Gastrocnemius medialis (tissue), 4 donors: ENCODE measurements around the gene ITPR2. TPM values are rescaled to one million over a fixed set of nuclear protein-coding genes. Genes with fewer than 3 reads are reported as not detected.
A peak's percentile ranks its signal among the peaks of the same experiment; 100 is the strongest.

ENCODE experiments used
- ATAC-seq, 2 donors: fragments of 150-250 bp; one replicate each; pipeline ENCODE4 v1.9.1; 2016
- DNase-seq, 2 donors: peaks; one replicate each; pipeline ENCODE4 v3.0.0-alpha.2; 2019
- H3K27ac ChIP-seq, 4 donors: fragments of 200-600 bp; sonication (generic); 1 replicate in 1 of 4; 2 replicates in 3 of 4; pipeline ENCODE4 v1.5.1; 2016 to 2018; ENCODE audit warnings: mild to moderate bottlenecking in 2 of 4, moderate library complexity in 1 of 4
- H3K27me3 ChIP-seq, 3 donors: fragments of 200-600 bp; sonication (generic) in 2 of 3; 1 replicate in 1 of 3; 2 replicates in 2 of 3; pipeline versions ENCODE4 v1.5.1 to v1.6.0; 2016 to 2019; ENCODE audit warnings: mild to moderate bottlenecking in 1 of 3, moderate library complexity in 1 of 3
- H3K36me3 ChIP-seq, 2 donors: fragments of 200-600 bp; sonication (generic) in 1 of 2; one replicate each; pipeline ENCODE4 v1.5.1; 2017 to 2018
- H3K4me1 ChIP-seq, 2 donors: fragments of 200-600 bp; sonication (generic) in 1 of 2; one replicate each; pipeline ENCODE4 v1.5.1; 2016 to 2017; ENCODE audit warnings: mild to moderate bottlenecking in 2 of 2
- H3K4me3 ChIP-seq, 4 donors: fragments of 200-600 bp; sonication (generic) in 3 of 4; 1 replicate in 1 of 4; 2 replicates in 3 of 4; pipeline ENCODE4 v1.5.1; 2016 to 2019; ENCODE audit warnings: mild to moderate bottlenecking in 2 of 4
- H3K9me3 ChIP-seq, 3 donors: fragments of 200-600 bp; sonication (generic) in 2 of 3; 1 replicate in 1 of 3; 2 replicates in 2 of 3; pipeline ENCODE4 v1.5.1; 2016 to 2019
- POLR2A ChIP-seq, 2 donors: fragments of 450-650 bp; IDR thresholded peaks; one replicate each; pipeline ENCODE4 v1.6.1; 2017; ENCODE audit warnings: antibody characterized with exemption in 2 of 2, mild to moderate bottlenecking in 2 of 2, moderate library complexity in 2 of 2
- in situ Hi-C, 4 donors: fragments of 200-750 bp; cut with MboI; loops; one replicate each; pipeline versions ENCODE4 v1.15.0 to v1.8.0; 2017; ENCODE audit warnings: low sequenced_read_pairs in 4 of 4
- intact Hi-C: fragments of 100-400 bp; cut with DNase I; formaldehyde crosslinking; loops from one replicate; pipeline ENCODE4 v1.15.1; 2023; ENCODE audit warnings: low total_unique reads
- total RNA-seq, 4 donors: library from RNA; depleted of rRNA; stranded (reverse); fragments of >200 nt; gene quantifications; one replicate each; pipeline versions ENCODE4 v1.1.0 to v1.2.3, GENCODE V29; 2016
- TF ChIP-seq, protein P1 (sequence below), 5 experiments: fragments of 450-650 bp in 3 of 5; fragments of 200-600 bp in 2 of 5; sonication (generic) in 2 of 5; IDR thresholded peaks in 4 of 5; conservative IDR thresholded peaks in 1 of 5; 1 replicate in 4 of 5; 2 replicates in 1 of 5; pipeline ENCODE4 v1.5.1; 2016 to 2019; ENCODE audit warnings: antibody characterized with exemption in 5 of 5, mild to moderate bottlenecking in 3 of 5, moderate library complexity in 3 of 5

The ITPR2 gene
- total RNA-seq, 4 donors from 2014 or later = 3.8 to 23.8 (median 4.1) TPM

DNA sequence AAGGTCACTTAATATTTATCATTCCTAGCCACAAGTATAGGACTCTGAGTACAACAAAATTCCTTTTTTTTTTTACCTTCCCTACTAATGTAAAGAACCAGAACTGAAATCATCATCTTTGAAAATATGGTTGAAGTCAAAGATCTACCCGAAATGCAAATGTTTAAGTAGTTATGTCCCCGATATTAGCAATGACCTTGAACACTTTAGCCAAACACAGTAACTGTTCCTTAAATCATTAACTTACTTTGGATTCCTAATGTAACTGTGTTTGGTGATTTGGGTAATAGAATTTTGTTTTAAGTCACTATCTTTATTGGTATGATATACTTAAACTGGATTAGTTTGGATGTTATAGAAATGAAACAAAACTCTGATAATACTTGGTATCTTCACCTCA, 14.4 kb downstream of the ITPR2 start:
- H3K4me1 ChIP-seq = peaks cover 6 to 11% of the 10 kb centered on the region in 2 donors
- no peak overlapping the region for H3K27ac ChIP-seq
- TF ChIP-seq, protein P1, sequence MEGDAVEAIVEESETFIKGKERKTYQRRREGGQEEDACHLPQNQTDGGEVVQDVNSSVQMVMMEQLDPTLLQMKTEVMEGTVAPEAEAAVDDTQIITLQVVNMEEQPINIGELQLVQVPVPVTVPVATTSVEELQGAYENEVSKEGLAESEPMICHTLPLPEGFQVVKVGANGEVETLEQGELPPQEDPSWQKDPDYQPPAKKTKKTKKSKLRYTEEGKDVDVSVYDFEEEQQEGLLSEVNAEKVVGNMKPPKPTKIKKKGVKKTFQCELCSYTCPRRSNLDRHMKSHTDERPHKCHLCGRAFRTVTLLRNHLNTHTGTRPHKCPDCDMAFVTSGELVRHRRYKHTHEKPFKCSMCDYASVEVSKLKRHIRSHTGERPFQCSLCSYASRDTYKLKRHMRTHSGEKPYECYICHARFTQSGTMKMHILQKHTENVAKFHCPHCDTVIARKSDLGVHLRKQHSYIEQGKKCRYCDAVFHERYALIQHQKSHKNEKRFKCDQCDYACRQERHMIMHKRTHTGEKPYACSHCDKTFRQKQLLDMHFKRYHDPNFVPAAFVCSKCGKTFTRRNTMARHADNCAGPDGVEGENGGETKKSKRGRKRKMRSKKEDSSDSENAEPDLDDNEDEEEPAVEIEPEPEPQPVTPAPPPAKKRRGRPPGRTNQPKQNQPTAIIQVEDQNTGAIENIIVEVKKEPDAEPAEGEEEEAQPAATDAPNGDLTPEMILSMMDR (IDR thresholded peaks at IDR 0.05 in 4 of 5, conservative IDR thresholded peaks at IDR 0.05 in 1 of 5) = no peak
- no peak for TF ChIP-seq POLR2A (IDR thresholded peaks at IDR 0.05)
- no peaks in the 10 kb centered on the region for H3K36me3 ChIP-seq
- no peaks in the 10 kb centered on the region for H3K9me3 ChIP-seq
- intact Hi-C loops (no loop called here), in situ Hi-C loops (no loop called here)
- H3K4me3 ChIP-seq = no peak overlapping the region
- DNase-seq (no peak), ATAC-seq (no peak)
- H3K27me3 ChIP-seq = no peaks in the 10 kb centered on the region

DNA sequence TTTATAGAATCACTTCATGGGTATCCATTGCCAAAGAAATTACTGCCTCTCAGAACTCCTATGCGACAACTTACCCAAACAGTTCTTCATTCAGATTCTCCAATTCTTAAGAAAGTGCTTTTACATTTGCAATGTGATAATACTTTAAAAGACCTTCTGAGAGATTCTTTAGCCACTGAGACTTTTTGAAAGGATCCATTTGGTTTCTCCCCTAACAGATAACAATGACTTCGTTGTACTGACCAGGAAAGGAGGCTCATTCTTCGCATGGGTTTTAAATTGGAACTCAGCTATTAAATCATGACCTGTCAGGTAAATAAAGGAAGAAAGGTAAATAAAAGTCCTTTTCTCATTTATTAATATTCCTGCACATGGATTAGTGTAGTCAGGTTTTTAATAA, 14.8 kb downstream of the ITPR2 start:
- TF ChIP-seq, protein P1 (IDR thresholded peaks at IDR 0.05 in 4 of 5, conservative IDR thresholded peaks at IDR 0.05 in 1 of 5) = no peak
- no peak for TF ChIP-seq POLR2A (IDR thresholded peaks at IDR 0.05)
- intact Hi-C loops = no loop called here
- Histone ChIP-seq H3K9me3 (no peaks in the 10 kb centered on the region), H3K27me3 (no peaks in the 10 kb centered on the region), H3K27ac (no peak overlapping the region), H3K4me3 (no peak overlapping the region), H3K4me1 (peaks cover 6 to 11% of the 10 kb centered on the region in 2 donors), H3K36me3 (no peaks in the 10 kb centered on the region)
- in situ Hi-C loops = no loop called here
- ATAC-seq = no peak
- no peak for DNase-seq

DNA sequence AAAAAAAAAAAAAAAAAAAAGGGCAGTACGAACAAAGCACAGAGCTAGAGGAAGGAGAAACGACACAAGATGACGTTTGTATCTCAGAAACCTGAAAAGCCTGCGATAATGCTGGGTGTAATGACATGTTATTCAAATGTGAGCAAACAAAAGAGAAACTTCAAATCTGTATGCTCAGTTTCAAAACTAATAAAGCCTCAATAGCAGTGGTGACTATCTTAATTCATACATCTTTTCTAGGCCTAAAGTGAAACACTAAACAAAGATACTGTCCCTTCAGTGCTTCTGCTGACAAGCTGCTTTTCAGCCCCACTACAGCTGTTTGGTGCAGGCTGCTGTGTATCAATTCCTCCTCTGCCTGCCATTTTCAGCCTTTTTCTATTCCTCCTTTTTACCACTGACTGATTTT, 15.8 kb downstream of the ITPR2 start:
- no peaks in the 10 kb centered on the region for H3K27me3 ChIP-seq
- intact Hi-C loops (no loop called here), in situ Hi-C loops (no loop called here)
- TF ChIP-seq, protein P1 (IDR thresholded peaks at IDR 0.05 in 4 of 5, conservative IDR thresholded peaks at IDR 0.05 in 1 of 5) = no peak
- no peak for TF ChIP-seq POLR2A (IDR thresholded peaks at IDR 0.05)
- H3K9me3 ChIP-seq = no peaks in the 10 kb centered on the region
- H3K27ac ChIP-seq = no peak overlapping the region
- H3K4me3 ChIP-seq = no peak overlapping the region
- H3K4me1 ChIP-seq = peaks cover 6 to 11% of the 10 kb centered on the region in 2 donors
- DNase-seq (no peak), ATAC-seq (no peak)
- no peaks in the 10 kb centered on the region for H3K36me3 ChIP-seq

DNA sequence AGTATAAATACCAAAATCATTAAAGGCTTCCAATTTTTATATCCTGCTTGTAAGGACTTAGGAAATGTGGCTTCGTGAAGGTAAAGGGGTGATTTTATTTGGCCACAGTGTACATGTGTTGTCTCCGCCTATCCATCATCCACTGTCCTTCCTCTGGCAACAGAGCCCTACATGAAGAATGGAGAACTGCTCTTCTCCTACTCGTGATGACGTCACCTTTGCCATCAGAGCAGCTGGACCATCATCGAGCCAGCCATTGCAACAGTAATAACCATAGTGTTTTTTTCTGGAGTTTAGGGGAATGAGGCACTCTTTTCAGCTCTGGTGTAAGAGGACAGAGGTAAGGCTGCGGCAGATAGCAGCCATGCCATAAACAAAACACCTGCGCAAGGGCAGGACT, 19.2 kb downstream of the ITPR2 start:
- Histone ChIP-seq H3K36me3 (no peaks in the 10 kb centered on the region), H3K4me3 (no peak overlapping the region), H3K27me3 (no peaks in the 10 kb centered on the region), H3K27ac (no peak overlapping the region), H3K4me1 (peaks cover 9 to 21% of the 10 kb centered on the region in 2 donors), H3K9me3 (no peaks in the 10 kb centered on the region)
- no peak for ATAC-seq
- intact Hi-C loops (no loop called here), in situ Hi-C loops (no loop called here)
- TF ChIP-seq POLR2A (IDR thresholded peaks at IDR 0.05) = no peak
- TF ChIP-seq, protein P1 (IDR thresholded peaks at IDR 0.05 in 4 of 5, conservative IDR thresholded peaks at IDR 0.05 in 1 of 5) = no peak
- DNase-seq = no peak

DNA sequence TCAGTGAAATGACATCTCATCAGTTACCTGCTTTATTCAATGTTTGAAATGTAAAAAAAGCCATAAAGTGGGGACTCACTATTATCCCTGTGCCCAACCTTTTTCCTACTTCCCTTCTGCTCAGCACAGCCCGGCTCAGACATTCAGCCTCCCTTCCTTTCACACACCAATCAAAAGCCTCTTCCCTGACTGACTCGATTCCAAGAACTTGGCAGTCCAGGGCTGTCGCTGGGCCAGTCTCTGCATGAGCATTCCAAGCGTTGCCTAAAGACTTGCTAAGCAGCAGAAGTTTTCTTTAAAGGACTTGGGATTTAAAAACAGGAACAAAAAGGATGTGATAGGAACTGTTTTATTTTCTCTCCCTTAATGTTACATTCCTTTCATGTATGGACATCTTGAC, 22.7 kb downstream of the ITPR2 start:
- Histone ChIP-seq H3K4me3 (no peak overlapping the region), H3K27me3 (no peaks in the 10 kb centered on the region), H3K9me3 (no peaks in the 10 kb centered on the region), H3K27ac (peak overlapping the region in 1 of 4 donors; percentile 11), H3K4me1 (peaks cover 12 to 21% of the 10 kb centered on the region in 2 donors), H3K36me3 (no peaks in the 10 kb centered on the region)
- ATAC-seq = peak; percentile 24 to 68
- TF ChIP-seq POLR2A (IDR thresholded peaks at IDR 0.05) = no peak
- TF ChIP-seq, protein P1 (IDR thresholded peaks at IDR 0.05 in 4 of 5, conservative IDR thresholded peaks at IDR 0.05 in 1 of 5) = no peak
- DNase-seq = peak in 1 of 2 donors; percentile 18
- in situ Hi-C loops = no loop called here
- intact Hi-C loops = no loop called here
